NK-92 treated with Interleukin-12 subunit alpha and Interleukin-12 subunit beta, amount 100 ng/mL, for 24 hours (cell line): ENCODE data around the gene DNM1L.
"Not testable (repeated sequence)": the region's sequence is repeated elsewhere in the genome, so short reads cannot be mapped to it uniquely, and the experiment has no call there.

Source experiments
- DNase-seq: peaks from one replicate; lab custom pipeline; 2025; lab: John Stamatoyannopoulos, UW

DNM1L gene

DNA sequence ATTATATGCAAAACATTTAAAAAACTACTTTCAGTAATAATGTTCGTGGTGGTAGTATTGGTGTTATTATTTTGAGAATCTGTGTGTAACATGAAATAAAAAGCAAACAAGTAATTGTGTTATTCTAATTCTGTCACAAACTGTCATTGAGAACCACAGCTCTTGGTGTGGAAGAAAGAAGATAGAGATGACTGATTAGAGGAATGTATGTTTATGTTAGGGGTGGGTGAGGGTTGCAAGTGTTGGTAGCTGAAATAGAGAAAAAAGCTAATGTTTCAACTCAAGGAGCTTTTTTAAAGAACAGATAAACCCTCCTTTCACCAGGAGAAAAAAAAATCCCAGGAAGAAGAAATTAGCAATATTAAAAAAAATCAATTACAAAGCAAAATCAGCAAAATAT lies 18.3 kb downstream of the DNM1L start:
- DNase-seq = no peak

DNA sequence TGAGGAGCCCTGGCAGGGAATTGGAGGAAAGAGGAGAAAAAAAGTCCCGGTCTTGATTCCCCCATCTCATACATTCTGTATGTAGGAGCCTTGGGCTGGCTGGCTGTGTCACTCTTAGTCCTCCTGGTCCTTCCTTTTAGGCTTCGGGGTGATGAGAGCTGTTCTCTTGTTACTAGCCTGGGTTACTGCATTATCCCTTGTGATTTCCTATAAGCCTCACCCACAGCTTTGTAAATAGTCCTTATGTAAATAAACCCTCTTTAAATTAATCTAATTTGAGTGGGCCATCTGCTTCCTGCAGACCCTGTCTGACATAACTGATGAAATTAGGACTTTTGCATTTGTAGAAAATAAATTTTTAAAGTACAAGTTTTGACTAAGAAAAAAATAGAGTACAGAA lies 19.2 kb downstream of the DNM1L start:
- DNase-seq = no peak

DNA sequence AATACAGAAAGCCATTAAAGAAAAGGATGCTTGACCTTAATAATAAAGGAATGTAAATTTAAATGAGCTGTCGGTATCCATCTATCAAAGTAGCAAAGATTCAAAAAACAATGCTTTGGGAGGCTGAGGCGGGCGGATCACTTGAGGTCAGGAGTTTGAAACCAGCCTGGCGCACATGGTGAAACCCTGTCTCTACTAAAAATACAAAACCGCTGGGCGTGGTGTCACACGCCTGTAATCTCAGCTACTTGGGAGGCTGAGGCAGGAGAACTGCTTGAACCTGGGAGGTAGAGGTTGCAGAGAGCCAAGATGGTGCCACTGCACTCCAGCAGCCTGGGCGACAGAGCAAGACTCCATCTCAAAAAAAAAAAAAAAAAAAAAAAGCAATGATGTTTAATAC lies 20.3 kb downstream of the DNM1L start:
- DNase-seq = not testable (repeated sequence)

DNA sequence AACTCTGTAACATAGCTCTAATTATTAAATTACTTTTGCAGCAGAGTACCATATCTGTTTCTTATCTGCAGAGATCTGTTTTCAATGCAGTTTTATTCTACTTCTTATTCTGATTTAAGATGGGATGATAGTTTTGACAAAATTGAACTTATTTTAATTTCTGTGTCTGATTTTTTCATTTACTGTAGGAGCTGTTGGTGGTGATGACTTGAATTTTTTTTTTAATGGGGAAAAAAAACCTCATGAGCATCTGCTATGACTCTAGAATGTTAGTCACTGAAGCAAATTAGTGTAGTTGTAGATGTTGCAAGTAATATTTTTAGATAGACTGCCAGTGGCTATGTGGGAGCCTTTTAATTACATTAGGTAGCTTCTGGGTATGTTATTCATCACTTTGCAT lies 23.4 kb downstream of the DNM1L start:
- DNase-seq = no peak

DNA sequence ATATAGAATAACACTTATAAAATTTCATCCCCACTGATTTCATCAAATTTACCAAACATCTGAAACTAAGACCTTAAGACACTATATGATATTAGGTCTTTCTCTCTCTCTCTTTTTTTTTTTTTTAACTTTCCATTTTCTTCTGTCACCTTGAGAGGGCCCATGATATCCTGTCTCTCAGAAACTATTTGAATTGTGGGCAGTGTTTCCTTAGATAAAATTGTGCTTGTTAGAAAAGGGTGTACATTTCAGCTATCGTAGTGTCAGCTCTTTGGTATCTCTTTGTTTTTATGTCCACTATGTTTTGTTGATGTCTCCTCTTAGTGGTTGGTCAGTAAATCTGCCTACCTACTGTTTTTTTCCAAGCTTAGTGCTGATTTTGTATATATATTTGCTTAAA lies 23.8 kb downstream of the DNM1L start:
- DNase-seq = no peak

DNA sequence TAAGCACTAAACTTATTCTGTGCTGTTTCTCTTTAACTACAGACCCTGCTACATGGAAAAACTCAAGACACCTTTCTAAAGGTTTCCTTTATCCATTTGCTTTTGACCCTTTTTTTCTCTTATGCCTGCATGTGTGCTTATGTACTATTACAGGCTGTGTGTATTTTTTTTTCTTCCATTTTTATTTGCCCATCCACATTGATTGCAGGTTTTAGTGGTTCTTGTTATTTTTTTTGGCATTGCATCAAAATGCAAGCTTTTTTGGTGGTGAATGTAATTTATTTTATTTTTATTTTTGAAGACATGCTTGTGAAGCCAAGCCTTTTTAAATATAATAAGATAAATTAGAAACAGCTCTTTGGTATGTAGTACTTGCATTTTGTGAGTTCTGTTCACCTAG lies 26.7 kb downstream of the DNM1L start:
- no peak for DNase-seq

DNA sequence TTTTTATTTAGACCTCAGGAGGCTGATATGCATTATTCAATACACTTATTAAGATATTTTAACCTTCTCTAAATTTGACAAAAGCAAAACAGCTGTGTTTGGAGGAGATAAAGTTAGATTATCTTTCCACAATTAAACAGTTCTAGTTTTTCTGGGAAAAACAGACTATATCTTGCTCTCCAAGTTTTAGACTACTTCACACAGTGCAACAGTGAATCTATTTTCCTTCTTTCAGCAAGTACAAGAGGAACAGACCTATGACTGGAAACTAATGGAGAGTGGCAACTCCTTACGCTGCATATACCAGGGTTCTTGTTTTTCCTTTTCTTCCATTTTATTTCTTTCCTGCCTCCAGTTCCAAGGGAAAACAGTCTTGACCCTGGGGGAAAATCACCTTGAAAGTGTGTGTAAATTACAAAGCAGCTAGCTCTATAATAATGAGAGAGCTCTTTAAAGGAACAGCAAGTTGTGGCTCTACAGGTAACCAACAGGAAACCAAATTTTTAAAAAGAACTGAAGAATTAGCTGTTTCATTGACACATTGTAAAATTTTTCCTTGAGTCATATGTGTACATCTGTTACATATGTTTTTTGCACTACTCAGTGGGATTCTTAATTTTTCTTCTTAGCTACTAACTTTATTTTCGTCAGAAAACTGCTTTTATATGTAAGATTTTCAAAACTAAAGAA lies 27.4 kb downstream of the DNM1L start:
- DNase-seq = no peak

DNA sequence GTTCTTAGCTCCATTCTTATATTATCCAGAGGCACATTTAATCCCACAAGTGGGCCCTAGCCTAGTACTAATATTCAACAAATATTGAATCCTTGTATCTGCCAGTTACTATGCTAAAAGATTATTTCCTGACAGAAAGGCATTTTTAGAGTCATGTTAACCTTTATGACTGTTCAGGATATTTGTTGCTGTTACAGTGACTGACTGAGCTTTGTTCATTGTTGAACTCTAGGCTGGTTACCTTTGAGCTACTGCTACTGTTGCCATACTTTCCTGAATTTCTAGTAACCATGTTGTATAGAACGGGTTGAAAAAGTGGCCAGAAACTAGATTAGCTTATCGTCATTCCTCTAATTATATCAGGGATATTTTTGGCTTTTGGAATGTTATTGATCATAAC lies 29.8 kb downstream of the DNM1L start:
- no peak for DNase-seq

DNA sequence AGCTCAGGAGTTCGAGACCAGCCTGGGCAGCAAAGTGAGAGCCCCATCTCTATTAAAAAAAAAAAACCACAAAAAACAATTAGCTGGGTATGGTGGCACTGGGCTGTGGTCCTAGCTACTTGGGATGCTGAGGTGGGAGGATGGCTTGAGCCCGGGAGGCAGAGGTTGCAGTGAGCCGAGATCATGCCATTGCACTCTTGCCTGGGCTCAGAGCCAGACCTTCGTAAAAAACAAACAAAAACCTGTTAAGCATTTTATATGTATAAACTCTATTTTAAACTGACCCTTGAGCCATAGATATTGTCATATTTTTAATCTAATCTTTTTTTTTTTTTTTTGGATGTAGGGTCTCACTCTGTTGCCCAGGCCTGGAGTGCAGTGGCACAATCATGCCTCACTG lies 35.7 kb downstream of the DNM1L start:
- no peak for DNase-seq

DNA sequence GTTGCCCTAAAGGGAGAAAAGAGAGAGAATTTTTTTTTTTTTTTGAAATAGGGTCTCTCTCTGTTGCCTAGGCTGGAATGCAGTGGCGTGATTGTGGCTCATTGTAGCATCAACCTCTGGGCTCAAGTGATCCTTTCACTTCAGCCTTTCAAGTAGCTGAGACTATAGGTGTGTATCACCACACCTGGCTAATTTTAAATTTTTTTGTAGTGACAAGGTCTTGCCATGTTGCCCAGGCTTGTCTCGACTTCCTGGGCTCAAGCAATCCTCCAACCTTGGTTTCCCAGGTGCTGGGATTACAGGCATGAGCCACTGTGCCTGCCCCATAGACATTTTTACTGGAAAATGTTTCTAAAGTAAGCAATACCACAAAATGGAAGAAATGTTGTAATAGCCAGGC lies 39.8 kb downstream of the DNM1L start:
- no peak for DNase-seq

DNA sequence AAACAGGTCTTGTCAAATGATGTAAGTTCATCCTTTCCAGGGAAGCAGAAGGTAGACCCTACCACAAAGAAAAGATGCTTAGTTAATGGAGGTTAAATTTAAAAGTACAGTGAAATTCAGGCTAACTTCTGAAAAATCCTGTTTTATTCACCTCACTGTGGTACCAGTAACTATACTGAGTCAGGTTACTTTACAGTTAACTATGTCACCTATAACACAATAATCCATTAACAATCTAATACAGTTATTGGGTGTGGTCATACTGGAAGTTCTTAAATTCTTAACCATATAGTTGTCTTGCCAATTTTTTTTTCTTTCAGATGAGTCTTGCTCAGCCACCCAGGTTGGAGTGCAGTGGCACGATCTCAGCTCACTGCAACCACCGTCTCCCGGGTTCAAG lies 46.2 kb downstream of the DNM1L start:
- not testable (repeated sequence) for DNase-seq

DNA sequence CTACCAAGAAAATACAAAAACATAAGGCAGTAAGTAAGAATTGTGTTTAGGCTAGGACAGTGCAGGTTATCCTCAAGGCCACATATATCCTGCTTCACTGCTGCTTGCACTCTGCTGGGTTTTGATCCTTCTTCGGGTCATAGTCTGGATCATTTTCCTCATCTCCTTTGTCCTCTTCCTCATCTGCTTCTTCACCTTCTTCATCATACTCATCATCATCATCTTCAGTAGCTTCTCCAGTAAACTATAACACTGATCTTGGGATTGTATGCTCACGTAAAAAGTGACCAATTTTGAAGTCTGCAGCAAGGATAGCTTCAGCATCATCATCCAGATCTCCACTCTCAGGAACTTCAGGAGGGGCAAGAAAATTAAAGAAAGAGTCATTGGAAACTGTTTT lies 47.2 kb downstream of the DNM1L start:
- DNase-seq = no peak

DNA sequence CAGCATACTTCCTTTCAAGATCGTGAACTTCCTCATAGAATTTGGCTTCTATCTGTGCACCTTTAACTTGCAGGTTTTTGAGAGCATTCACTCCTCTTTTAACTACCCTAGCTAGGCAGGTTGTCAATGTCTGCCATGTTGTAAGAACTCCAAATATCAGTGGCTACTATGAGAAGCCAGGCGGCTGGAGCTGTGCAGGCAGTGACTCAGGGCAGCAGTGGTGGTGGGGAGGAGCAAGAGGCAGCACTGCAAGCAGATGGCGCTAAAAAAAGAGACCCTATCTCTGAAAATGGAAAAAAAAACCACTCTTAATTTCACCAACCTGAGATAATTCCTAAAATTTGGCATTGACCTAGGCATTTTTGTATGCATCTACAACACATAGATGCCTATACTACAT lies 48.1 kb downstream of the DNM1L start:
- DNase-seq = no peak

DNA sequence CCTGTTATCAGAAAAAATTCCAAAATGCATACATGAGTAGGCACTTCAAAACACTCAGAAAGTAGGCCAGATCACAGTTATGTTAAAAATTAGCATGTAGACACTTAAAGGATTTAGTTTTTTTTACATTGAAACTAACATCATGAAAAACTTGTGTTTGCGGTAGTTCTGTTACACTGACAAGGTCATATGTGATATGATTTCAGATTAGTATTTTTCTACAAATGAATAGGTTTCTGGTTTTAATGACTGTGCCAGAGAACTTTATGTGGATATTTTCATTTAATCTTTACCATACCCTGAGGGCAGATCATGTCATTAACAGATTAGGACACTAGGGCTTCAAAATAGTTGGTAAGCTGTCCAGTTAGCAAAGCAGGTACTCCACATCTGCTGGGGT lies 55.9 kb downstream of the DNM1L start:
- no peak for DNase-seq

DNA sequence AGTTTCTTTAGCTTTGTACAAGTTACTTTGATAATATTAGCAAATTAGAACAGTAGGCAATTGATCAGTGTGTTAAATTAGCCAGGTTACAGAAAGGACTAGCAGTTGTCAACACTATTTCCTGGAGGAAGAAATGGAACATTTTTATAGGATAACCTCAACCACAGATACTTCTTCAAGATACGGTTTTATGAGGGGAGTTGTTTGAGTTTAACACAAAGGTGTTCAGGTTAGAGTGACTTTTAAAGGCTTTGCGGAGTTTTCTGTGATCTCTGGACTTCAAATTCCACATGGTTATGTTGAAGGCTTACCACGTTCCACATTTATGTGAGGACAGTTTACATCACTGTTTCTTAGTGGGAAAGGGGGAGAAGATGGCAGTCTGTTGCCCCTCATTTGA lies 57.3 kb downstream of the DNM1L start:
- no peak for DNase-seq

DNA sequence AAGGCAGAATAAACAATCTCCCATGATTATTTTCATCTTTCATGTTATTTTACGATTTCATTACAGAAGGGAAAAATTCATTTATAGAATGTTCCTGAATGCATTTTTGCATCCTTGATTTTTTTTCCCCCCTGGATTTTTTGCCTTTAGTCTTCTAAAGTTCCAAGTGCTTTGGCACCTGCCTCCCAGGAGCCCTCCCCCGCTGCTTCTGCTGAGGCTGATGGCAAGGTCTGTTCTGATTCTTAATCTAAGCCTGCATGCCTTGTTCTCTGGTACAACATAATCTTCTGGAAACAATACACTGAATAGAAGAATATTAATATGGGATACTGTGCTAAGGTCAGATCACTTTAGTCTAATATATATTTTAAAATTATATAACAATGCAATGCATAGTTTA lies 58.6 kb downstream of the DNM1L start:
- no peak for DNase-seq

DNA sequence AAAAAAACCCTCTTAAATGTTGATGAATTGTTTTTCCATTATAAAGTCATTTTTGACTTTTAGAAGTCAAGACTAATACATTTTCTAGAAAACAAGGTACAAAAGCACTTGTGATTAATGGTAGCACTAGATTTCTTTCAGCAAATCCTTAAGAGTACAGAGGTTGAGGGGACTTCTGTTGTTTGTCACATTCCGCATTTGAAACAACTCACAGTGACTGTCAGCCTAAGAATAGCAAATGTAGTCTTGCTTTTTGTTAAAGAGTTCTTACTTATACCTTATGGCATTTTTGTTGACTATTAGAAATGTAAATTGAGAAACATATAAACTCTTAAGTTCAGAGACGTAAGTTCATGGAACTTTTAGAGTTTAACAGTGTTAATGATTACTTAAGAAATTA lies 60.2 kb downstream of the DNM1L start:
- DNase-seq = no peak

DNA sequence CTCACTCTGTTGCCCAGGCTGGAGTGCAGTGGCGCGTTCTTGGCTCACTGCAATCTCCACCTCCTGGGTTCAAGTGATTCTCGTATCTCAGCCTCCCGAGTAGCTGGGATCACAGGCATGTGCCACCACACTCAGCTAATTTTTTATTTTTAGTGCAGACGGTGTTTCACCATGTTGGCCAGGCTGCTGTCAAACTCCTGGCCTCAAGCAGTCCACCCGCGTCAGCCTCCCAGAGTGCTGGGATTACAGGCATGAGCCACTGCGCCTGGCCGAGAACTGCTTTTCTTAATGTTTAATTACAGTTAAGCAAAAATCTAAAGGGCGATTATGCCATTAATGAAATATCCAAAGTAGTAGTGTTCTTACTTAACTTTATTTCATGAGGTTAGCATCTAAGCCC lies 63.0 kb downstream of the DNM1L start:
- no peak for DNase-seq

DNA sequence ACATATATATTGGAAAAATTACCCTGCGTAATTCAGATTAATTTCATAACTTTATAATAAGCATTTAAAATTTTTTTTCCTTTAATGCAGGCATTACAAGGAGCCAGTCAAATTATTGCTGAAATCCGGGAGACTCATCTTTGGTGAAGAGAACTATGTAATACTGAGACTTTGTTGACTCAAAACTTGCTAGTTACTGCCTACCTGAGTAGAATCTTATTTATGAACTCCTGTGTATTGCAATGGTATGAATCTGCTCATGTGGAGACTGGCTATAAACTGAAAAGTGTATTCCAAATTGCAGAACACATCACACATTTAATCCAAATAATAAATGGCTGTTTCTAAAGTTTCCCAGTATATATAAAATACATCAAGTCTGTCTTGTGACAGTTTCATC lies 64.2 kb downstream of the DNM1L start:
- DNase-seq = no peak

DNA sequence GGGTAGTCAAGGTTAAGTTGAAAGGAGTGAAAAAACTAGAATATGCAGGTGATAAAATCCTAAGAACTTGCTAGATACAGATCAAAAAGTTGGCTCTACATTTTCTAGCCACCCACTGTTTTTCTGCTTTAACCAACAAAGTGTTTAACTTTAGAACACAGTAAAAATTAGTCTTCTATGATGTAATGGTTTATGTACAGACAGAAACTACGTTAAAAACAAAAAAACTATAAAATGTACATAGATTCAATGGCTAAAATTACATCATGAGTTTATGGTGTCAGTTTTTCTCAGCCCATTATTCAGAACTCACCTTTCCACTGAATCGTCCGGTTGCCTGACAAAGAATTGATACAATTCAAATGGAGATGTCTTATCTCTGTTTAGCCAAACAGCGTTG lies 74.5 kb downstream of the DNM1L start:
- no peak for DNase-seq

DNA sequence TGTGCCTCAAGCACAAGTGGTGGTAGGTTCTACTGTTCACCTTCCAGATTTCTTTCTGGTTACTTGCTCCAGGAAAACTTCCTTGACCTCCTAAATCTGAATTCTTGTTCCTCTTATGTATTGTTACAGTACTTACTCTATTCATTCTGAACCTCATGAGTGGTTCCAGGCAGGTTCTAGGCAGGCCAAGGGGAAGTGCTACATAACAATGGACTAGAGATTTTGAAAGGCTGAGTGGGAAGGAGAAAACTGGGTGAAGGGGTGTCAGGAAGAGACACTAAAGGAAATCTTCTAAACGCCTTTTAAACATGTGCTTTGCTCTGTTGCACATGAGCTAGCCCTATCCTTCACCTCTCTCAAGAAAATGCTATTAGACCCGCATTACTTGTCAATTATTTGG lies 75.0 kb downstream of the DNM1L start:
- DNase-seq = no peak

DNA sequence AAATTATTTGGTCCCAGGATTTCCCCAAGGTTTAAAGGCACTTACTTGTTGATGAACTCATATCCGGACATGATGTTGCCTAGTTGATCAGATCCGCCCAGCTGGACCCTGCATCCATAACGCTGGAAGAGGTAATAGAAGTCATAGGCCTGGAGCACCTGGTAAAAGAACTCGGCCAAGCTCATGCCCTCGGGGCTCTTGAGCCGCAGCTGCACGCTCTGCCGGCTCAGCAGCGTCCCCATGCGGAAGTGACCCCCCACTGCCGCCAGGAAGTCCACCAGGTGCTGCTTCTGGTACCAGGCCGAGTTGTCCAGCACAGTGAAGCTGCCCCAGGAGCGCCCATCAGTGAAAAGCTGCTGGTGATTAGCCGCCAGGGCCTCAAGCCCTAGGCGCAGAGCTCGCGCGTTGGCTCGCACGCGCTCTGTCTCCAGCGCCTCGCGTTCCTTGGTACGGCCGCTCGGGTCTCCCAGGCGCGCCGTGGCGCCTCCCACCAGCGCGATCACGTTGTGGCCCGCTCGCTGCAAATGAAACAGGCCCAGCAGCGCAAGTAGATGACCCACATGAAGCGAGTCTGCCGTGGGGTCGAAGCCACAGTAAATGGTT lies 76.1 kb downstream of the DNM1L start:
- DNase-seq = peak; percentile 62

DNA sequence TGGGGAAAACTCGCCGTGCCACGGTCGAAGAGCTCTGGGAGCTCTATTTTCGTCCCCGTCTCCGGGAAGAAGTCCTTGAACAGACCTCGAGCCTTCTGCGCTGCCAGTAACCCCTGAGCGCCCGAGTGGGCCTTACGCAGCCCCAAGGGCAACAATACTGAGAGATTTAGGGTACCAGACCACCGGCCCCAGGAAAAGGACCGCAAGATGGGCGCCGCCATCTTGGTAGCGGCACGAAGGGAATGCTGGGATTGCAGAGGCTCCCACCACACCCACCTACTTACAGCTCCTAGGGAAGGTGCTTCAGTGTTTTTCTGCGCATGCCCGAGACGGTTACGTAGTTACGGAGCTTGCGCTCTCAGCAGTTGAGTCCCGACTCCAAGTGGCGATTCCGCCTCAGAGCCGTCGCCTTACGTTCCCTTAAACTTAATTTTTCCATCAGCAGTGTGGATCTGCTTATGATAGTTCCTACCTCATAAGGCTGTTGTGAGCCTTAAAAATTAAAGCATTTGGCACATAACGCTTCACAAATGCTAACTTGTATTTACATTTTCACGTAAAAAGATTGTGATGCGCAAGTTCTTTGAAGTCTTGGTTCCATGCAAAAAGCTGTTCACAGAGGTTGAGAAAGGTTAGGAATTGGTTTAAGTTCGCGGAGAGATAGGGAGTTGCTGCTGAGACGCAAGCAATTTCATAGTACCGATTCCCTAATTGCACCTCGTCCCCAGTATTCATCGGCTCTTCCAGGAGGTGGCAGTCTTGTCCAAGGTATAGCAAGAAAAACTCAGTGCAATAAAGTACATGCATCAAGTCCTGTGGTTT lies 76.8 kb downstream of the DNM1L start, which contains the start of gene YARS2:
Gene YARS2, minus strand, starts transcription at position 244 of the 822 bp plus-strand sequence. Its CDS starts 23 bp downstream, at position 221.
- peak; percentile 87 for DNase-seq
